Stomach (tissue), 19 donors: Measurements from ENCODE around the gene FLT1. TPM values are rescaled to one million over a fixed set of nuclear protein-coding genes. Genes with fewer than 3 reads are reported as not detected.
A peak's percentile ranks its signal among the peaks of the same experiment; 100 is the strongest.

Experiments
- DNase-seq, 2 donors: peaks; one replicate each; pipeline versions ENCODE4 v3.0.0 to v3.0.0-alpha.2; 2013 to 2019
- H3K27ac ChIP-seq, 5 donors: fragments of 200-600 bp in 4 of 5; sonication (generic) in 4 of 5; one replicate each; pipeline ENCODE4 v1.5.1; 2013 to 2019; ENCODE audit warnings: mild to moderate bottlenecking in 1 of 5, moderate library complexity in 1 of 5
- H3K27me3 ChIP-seq, 3 donors: fragments of 200-600 bp; sonication (generic); one replicate each; pipeline ENCODE4 v1.5.1; 2017 to 2019; ENCODE audit warnings: mixed run types in 1 of 3
- H3K36me3 ChIP-seq, 4 donors: fragments of 200-600 bp; sonication (generic); 1 replicate in 3 of 4; 2 replicates in 1 of 4; pipeline ENCODE4 v1.5.1; 2016 to 2019
- H3K4me1 ChIP-seq, 4 donors: fragments of 200-600 bp; sonication (generic); one replicate each; pipeline ENCODE4 v1.5.1; 2016 to 2019
- H3K4me3 ChIP-seq, 4 donors: fragments of 200-600 bp; sonication (generic) in 3 of 4; one replicate each; pipeline ENCODE4 v1.5.1; 2016 to 2019; ENCODE audit warnings: mild to moderate bottlenecking in 1 of 4
- H3K9me3 ChIP-seq, 4 donors: fragments of 200-600 bp; sonication (generic); one replicate each; pipeline ENCODE4 v1.5.1; 2016 to 2019
- CTCF ChIP-seq, 7 experiments: fragments of 450-650 bp in 4 of 7; fragments of 200-600 bp in 3 of 7; sonication (generic) in 3 of 7; IDR thresholded peaks; one replicate each; pipeline ENCODE4 v1.5.1; 2016 to 2019; ENCODE audit warnings: antibody characterized with exemption in 7 of 7, control low read depth in 2 of 7, mild to moderate bottlenecking in 1 of 7
- EP300 ChIP-seq: sonication (generic); formaldehyde crosslinking; IDR thresholded peaks from one replicate; pipeline ENCODE4 v1.6.1; 2017; ENCODE audit warnings: antibody characterized with exemption
- POLR2A ChIP-seq, 4 donors: fragments of 450-650 bp; IDR thresholded peaks; one replicate each; pipeline ENCODE4 v1.6.1; 2016; ENCODE audit warnings: antibody characterized with exemption in 4 of 4, control low read depth in 2 of 4, mild to moderate bottlenecking in 1 of 4, moderate library complexity in 1 of 4
- POLR2AphosphoS5 ChIP-seq, 3 donors: sonication (generic); formaldehyde crosslinking; IDR thresholded peaks; one replicate each; pipeline ENCODE4 v1.6.1; 2016; ENCODE audit warnings: antibody characterized with exemption in 3 of 3
- WGBS, 5 donors: extraction: QIAGEN DNeasy Blood & Tissue Kit in 3 of 5; methylation state at CpG; one replicate each; pipeline versions ENCODE4 v1.1.5 to v1.1.7; 2013 to 2018; 5-methylcytosine and 5-hydroxymethylcytosine counted together
- intact Hi-C: fragments of 100-400 bp; cut with DNase I; formaldehyde crosslinking; loops from one replicate; pipeline ENCODE4 v1.15.1; 2023; ENCODE audit warnings: low total_unique reads
- long read RNA-seq, 10 donors: transcript quantifications; one replicate each; lab custom pipeline, GENCODE V29; 2026
- polyA plus RNA-seq, 3 donors: library from polyadenylated mRNA; stranded (reverse); fragments of 200-250 nt; gene quantifications; one replicate each; pipeline ENCODE4 v1.2.3, GENCODE V29; 2013
- total RNA-seq, 5 donors: library from RNA; depleted of rRNA; stranded (reverse); fragments of >200 nt; gene quantifications; one replicate each; pipeline versions ENCODE4 v1.1.0 to v1.2.3, GENCODE V29; 2014 to 2016
- donor health status: healthy with polysubstance abuse.
- donor health status: Bipolar disorder and iron deficiency.
- donor health status: healthy.

The FLT1 gene
- total RNA-seq (10 to 100 TPM in 2 of 5 donors, 1 to 10 TPM in 2, not detected in 1; 3.6 to 41.9 (median 14.1) TPM), polyA plus RNA-seq (1 to 10 TPM in 2 of 3 donors, under 1 TPM in 1; 1.00 to 3.3 (median 3.2) TPM)
- long read RNA-seq, donor 1 = 0 reads
- long read RNA-seq, donor 2, full-length matches to known transcripts = 1 of 1 reads
- long read RNA-seq, donor 2, partial matches to known transcripts = 0 of 1 reads
- long read RNA-seq, donor 2, other reads (novel, unspliced or antisense) = 0 of 1 reads
- long read RNA-seq, donor 3, full-length matches to known transcripts = 1 of 1 reads
- long read RNA-seq, donor 3, partial matches to known transcripts = 0 of 1 reads
- long read RNA-seq, donor 3, other reads (novel, unspliced or antisense) = 0 of 1 reads
- long read RNA-seq, donor 4 = 0 reads
- long read RNA-seq, donor 5, full-length matches to known transcripts = 5 of 5 reads
- long read RNA-seq, donor 5, partial matches to known transcripts = 0 of 5 reads
- long read RNA-seq, donor 5, other reads (novel, unspliced or antisense) = 0 of 5 reads
- long read RNA-seq, donor 6, full-length matches to known transcripts = 3 of 3 reads
- long read RNA-seq, donor 6, partial matches to known transcripts = 0 of 3 reads
- long read RNA-seq, donor 6, other reads (novel, unspliced or antisense) = 0 of 3 reads
- long read RNA-seq, donor 7, full-length matches to known transcripts = 1 of 1 reads
- long read RNA-seq, donor 7, partial matches to known transcripts = 0 of 1 reads
- long read RNA-seq, donor 7, other reads (novel, unspliced or antisense) = 0 of 1 reads
- long read RNA-seq, donor 8, full-length matches to known transcripts = 1 of 1 reads
- long read RNA-seq, donor 8, partial matches to known transcripts = 0 of 1 reads
- long read RNA-seq, donor 8, other reads (novel, unspliced or antisense) = 0 of 1 reads
- long read RNA-seq, donor 9 = 0 reads
- long read RNA-seq, donor 10 = 0 reads

GRCh38 chr13:28494778-28495537, at the start of gene FLT1:
FLT1 (minus strand) TSS chr13:28495128; CDS start chr13:28494843, 285 bp downstream.
- TF ChIP-seq EP300 = no peak
- TF ChIP-seq POLR2AphosphoS5 (IDR thresholded peaks at IDR 0.05) = peak in 2 of 3 donors; percentile 63 to 84
- DNase-seq = peak; percentile 27 to 76
- H3K36me3 ChIP-seq = no peaks in the 10 kb centered on the region
- H3K4me3 ChIP-seq = peak within 1 kb of the TSS; percentile 43 to 57 (median 47)
- 1 to 2% (median 1%) methylated on average over 32 to 84 of the region's 84 CpGs for WGBS, 5 donors
- H3K27me3 ChIP-seq = peaks cover 18 to 89% (median 69%) of the 10 kb centered on the region in 3 donors
- H3K27ac ChIP-seq = peak within 1 kb of the TSS; percentile 44 to 70 (median 63)
- peaks cover 18 to 28% (median 22%) of the 10 kb centered on the region in 4 donors for H3K4me1 ChIP-seq
- H3K9me3 ChIP-seq = no peaks in the 10 kb centered on the region
- intact Hi-C loops = no loop called here

GRCh38 chr13:28544026-28544425, 49.1 kb upstream of the FLT1 start:
- no peak overlapping the region for H3K27ac ChIP-seq
- DNase-seq = no peak
- H3K4me3 ChIP-seq = no peak overlapping the region
- H3K27me3 ChIP-seq = peaks cover 0 to 16% (median 0%) of the 10 kb centered on the region in 3 donors
- no peak for TF ChIP-seq POLR2A (IDR thresholded peaks at IDR 0.05)
- no peak for TF ChIP-seq POLR2AphosphoS5 (IDR thresholded peaks at IDR 0.05)
- intact Hi-C loops = no loop called here
- peaks cover 0 to 16% (median 10%) of the 10 kb centered on the region in 4 donors for H3K9me3 ChIP-seq
- H3K4me1 ChIP-seq = no peaks in the 10 kb centered on the region
- no peaks in the 10 kb centered on the region for H3K36me3 ChIP-seq
- 67 to 89% (median 87%) methylated on average over 1 of the region's 1 CpG for WGBS, 5 donors

- H3K4me3 ChIP-seq = no peak overlapping the region
- no peaks in the 10 kb centered on the region for H3K36me3 ChIP-seq
- no peaks in the 10 kb centered on the region for H3K4me1 ChIP-seq
- H3K27me3 ChIP-seq = peaks cover 0 to 6% (median 0%) of the 10 kb centered on the region in 3 donors
- no peak for DNase-seq
- H3K9me3 ChIP-seq = peaks cover 0 to 16% (median 10%) of the 10 kb centered on the region in 4 donors
- H3K27ac ChIP-seq = no peak overlapping the region
- WGBS, 5 donors = 70 to 92% (median 86%) methylated on average over 4 of the region's 4 CpGs
- intact Hi-C loops = no loop called here
- no peak for TF ChIP-seq POLR2AphosphoS5 (IDR thresholded peaks at IDR 0.05)
- no peak for TF ChIP-seq CTCF (IDR thresholded peaks at IDR 0.05)
Observed at GRCh38 chr13:28542804-28543203, 47.9 kb upstream of the FLT1 start.

- 82 to 89% (median 82%) methylated on average over 2 of the region's 2 CpGs for WGBS, 5 donors
- DNase-seq = no peak
- no peak overlapping the region for H3K27ac ChIP-seq
- peaks cover 0 to 6% (median 0%) of the 10 kb centered on the region in 3 donors for H3K27me3 ChIP-seq
- H3K4me1 ChIP-seq = no peaks in the 10 kb centered on the region
- intact Hi-C loops = no loop called here
- no peak for TF ChIP-seq CTCF (IDR thresholded peaks at IDR 0.05)
- no peak for TF ChIP-seq EP300
- TF ChIP-seq POLR2A (IDR thresholded peaks at IDR 0.05) = no peak
- TF ChIP-seq POLR2AphosphoS5 (IDR thresholded peaks at IDR 0.05) = no peak
- H3K4me3 ChIP-seq = no peak overlapping the region
- H3K9me3 ChIP-seq = peaks cover 0 to 16% (median 10%) of the 10 kb centered on the region in 4 donors
- H3K36me3 ChIP-seq = no peaks in the 10 kb centered on the region
Observed at GRCh38 chr13:28541966-28542365, 47.0 kb upstream of the FLT1 start.
